ENCODE data around the gene C2CD4D.

DNA sequence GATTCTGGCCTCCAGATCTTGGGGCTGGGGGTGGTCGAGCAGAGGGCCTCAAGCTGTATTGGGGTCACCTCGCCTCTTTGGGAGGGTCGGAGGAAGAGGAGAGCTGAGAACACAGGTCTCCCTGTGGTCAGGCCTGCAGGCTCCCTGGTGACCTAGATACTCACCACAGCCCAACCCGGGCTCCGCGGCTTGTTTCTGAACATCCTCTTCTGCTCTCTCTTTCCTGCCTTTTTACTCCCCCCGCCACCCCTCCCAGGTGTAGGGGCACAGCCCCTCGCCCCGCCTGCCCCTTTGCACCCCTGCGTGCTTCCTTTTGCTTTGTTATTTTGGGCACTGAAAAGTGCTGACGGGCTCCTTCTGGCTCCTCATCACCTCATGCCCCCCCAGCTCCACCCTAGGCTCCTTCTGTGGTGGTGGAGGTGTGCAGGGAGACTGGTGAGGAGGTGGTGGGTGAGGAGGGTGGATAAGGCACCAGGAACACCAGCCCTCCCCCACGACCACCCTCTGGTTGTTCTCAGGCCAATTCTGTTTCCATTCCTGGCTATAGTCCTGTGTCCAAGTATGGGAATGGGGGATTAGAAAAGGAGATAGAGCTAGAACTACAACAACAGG, 23.8 kb downstream of the C2CD4D start:
- TF ChIP-seq CTCF (IDR thresholded peaks at IDR 0.05) (no peak), POLR2A (IDR thresholded peaks at IDR 0.05) (no peak)
